HG03457 (cell line): ENCODE data around the gene CNKSR3.
A peak's percentile ranks its signal among the peaks of the same experiment; 100 is the strongest.

Experiments used
- ATAC-seq: cut with Tn5 transposase; IDR thresholded peaks from one replicate; pipeline ENCODE4 v1.9.1; 2021; ENCODE audit warnings: moderate number of reproducible peaks; ENCODE audit not compliant: unreplicated experiment

The CNKSR3 gene

GRCh38 chr6:154428897-154429296, 81.6 kb downstream of the CNKSR3 start:
- no peak for ATAC-seq

GRCh38 chr6:154427446-154427845, 83.0 kb downstream of the CNKSR3 start:
- no peak for ATAC-seq

GRCh38 chr6:154426997-154427396, 83.5 kb downstream of the CNKSR3 start:
- no peak for ATAC-seq

GRCh38 chr6:154425034-154425433, 85.5 kb downstream of the CNKSR3 start:
- ATAC-seq, result no peak

GRCh38 chr6:154414021-154414813, 96.3 kb downstream of the CNKSR3 start:
- ATAC-seq, result peak; percentile 84

GRCh38 chr6:154412106-154412820, 98.2 kb downstream of the CNKSR3 start:
- no peak for ATAC-seq

- no peak for ATAC-seq
These were observed 99.4 kb downstream of the CNKSR3 start for GRCh38 chr6:154411076-154411475.

- ATAC-seq, result no peak
These were observed 99.8 kb downstream of the CNKSR3 start for GRCh38 chr6:154410619-154411072.

GRCh38 chr6:154408891-154409500, 101.5 kb downstream of the CNKSR3 start:
- no peak for ATAC-seq

- no peak for ATAC-seq
These were observed 103.0 kb downstream of the CNKSR3 start for GRCh38 chr6:154407440-154407839.

- ATAC-seq, result no peak
These were observed 103.6 kb downstream of the CNKSR3 start for GRCh38 chr6:154406869-154407268.

- ATAC-seq, result no peak
These were observed 104.2 kb downstream of the CNKSR3 start for GRCh38 chr6:154406301-154406700.

- ATAC-seq, result no peak
These were observed 105.6 kb downstream of the CNKSR3 start for GRCh38 chr6:154404791-154405400.

- ATAC-seq, result no peak
These were observed 106.7 kb downstream of the CNKSR3 start for GRCh38 chr6:154403788-154404187.

GRCh38 chr6:154402081-154402780, 108.3 kb downstream of the CNKSR3 start:
- ATAC-seq, result no peak

GRCh38 chr6:154399097-154399496, 111.4 kb downstream of the CNKSR3 start:
- no peak for ATAC-seq

GRCh38 chr6:154397491-154398195, 112.8 kb downstream of the CNKSR3 start:
- no peak for ATAC-seq

GRCh38 chr6:154395878-154396277, 114.6 kb downstream of the CNKSR3 start:
- ATAC-seq, result no peak

GRCh38 chr6:154395316-154395715, 115.2 kb downstream of the CNKSR3 start:
- ATAC-seq, result no peak

- no peak for ATAC-seq
These were observed 115.9 kb downstream of the CNKSR3 start for GRCh38 chr6:154394571-154394970.
